ENCODE results near the gene LRRC4C.

- TF ChIP-seq FOXM1 (IDR thresholded peaks at IDR 0.05; ENCODE audit: borderline replicate concordance, low read depth) (no peak), REST (IDR thresholded peaks at IDR 0.05; ENCODE audit: low read depth) (no peak), CREB1 (IDR thresholded peaks at IDR 0.05; ENCODE audit: low read depth) (no peak)
Measured at GRCh38 chr11:40679276-40679675, 780.2 kb downstream of the LRRC4C start.
